Daoy (cell line): ENCODE data around the gene RABGAP1. TPM values are rescaled to one million over a fixed set of nuclear protein-coding genes. Genes with fewer than 3 reads are reported as not detected.

Experiments used
- total RNA-seq: library from RNA; depleted of rRNA; stranded (reverse); fragments of >200 nt; shearing (Covaris generic); gene quantifications from 2 replicates; pipeline ENCODE4 v1.2.3, GENCODE V29; 2014; rRNA removed

Gene RABGAP1
- total RNA-seq, 1 experiment from 2014 or later: 13.7 TPM

Other genes starting within 250 kb of the RABGAP1 start
- gene OR1L4, start 217.0 kb upstream of the RABGAP1 start, total RNA-seq: not detected in 2 replicates
- gene OR1L6, start 198.7 kb upstream of the RABGAP1 start, total RNA-seq: not detected in 2 replicates
- gene OR5C1, start 152.1 kb upstream of the RABGAP1 start, total RNA-seq: not detected in 2 replicates
- not detected in 2 replicates for gene OR1K1, start 140.9 kb upstream of the RABGAP1 start, total RNA-seq
- gene PDCL, start 112.4 kb upstream of the RABGAP1 start, total RNA-seq: 39.7 and 41.4 TPM in 2 replicates
- 35.9 and 36.3 TPM in 2 replicates for gene RC3H2, start 35.7 kb upstream of the RABGAP1 start, total RNA-seq
- 14.0 and 14.5 TPM in 2 replicates for gene ZBTB6, start 27.7 kb upstream of the RABGAP1 start, total RNA-seq
- gene ZBTB26, start 9.5 kb upstream of the RABGAP1 start, total RNA-seq: 3.0 and 6.4 TPM in 2 replicates
- not detected in 2 replicates for gene GPR21, start 92.6 kb downstream of the RABGAP1 start, total RNA-seq